8988T (cell line): Measurements from ENCODE around the gene VPREB3.
A peak's percentile ranks its signal among the peaks of the same experiment; 100 is the strongest.

Source experiments
- DNase-seq: peaks from one replicate; pipeline ENCODE4 v3.0.0; 2011

Gene VPREB3

GRCh38 chr22:23754220-23754919 is at the start of gene VPREB3:
Gene VPREB3, minus strand, starts transcription at chr22:23754425. Its CDS starts 62 bp downstream, at chr22:23754363.
- DNase-seq: no peak

GRCh38 chr22:23803001-23803819 is 49.0 kb upstream of the VPREB3 start:
- DNase-seq: no peak

GRCh38 chr22:23801886-23802377 is 47.7 kb upstream of the VPREB3 start:
- DNase-seq: no peak

GRCh38 chr22:23801238-23801821 is 47.1 kb upstream of the VPREB3 start:
- no peak for DNase-seq

- DNase-seq: no peak
These were observed 46.3 kb upstream of the VPREB3 start for GRCh38 chr22:23800297-23801237.

GRCh38 chr22:23796461-23796860 is 42.2 kb upstream of the VPREB3 start:
- no peak for DNase-seq

- DNase-seq: no peak
These were observed 39.1 kb upstream of the VPREB3 start for GRCh38 chr22:23793326-23793725.

GRCh38 chr22:23791738-23792645 is 37.8 kb upstream of the VPREB3 start:
- DNase-seq: no peak

GRCh38 chr22:23790819-23791737 is 36.9 kb upstream of the VPREB3 start:
- no peak for DNase-seq

GRCh38 chr22:23789638-23790037 is 35.4 kb upstream of the VPREB3 start:
- DNase-seq: no peak

GRCh38 chr22:23789121-23789520 is 34.9 kb upstream of the VPREB3 start:
- DNase-seq: no peak

- no peak for DNase-seq
These were observed 33.7 kb upstream of the VPREB3 start for GRCh38 chr22:23787910-23788309.

- DNase-seq: no peak
These were observed 33.3 kb upstream of the VPREB3 start for GRCh38 chr22:23787600-23787896.

- peak; percentile 95 for DNase-seq
These were observed 32.8 kb upstream of the VPREB3 start, which contains the start of gene SMARCB1 for GRCh38 chr22:23786752-23787599. Gene SMARCB1, plus strand, starts transcription at chr22:23786966. Its CDS starts 204 bp downstream, at chr22:23787170.

GRCh38 chr22:23786261-23786710 is 32.1 kb upstream of the VPREB3 start:
- no peak for DNase-seq

GRCh38 chr22:23784215-23784732 is 30.0 kb upstream of the VPREB3 start:
- DNase-seq: no peak

- DNase-seq: no peak
These were observed 29.3 kb upstream of the VPREB3 start for GRCh38 chr22:23783265-23784150.

GRCh38 chr22:23782703-23783102 is 28.5 kb upstream of the VPREB3 start:
- no peak for DNase-seq
